ENCODE data around the gene NR1I2. TPM values are rescaled to one million over a fixed set of nuclear protein-coding genes. Genes with fewer than 3 reads are reported as not detected.

NR1I2 gene
- total RNA-seq, 1 donor, result not detected

- Histone ChIP-seq H3K27me3 (ENCODE audit: insufficient read depth, low read length) (peaks cover 8% of the 10 kb centered on the region), H3K9me3 (ENCODE audit: low read depth, low read length) (no peaks in the 10 kb centered on the region), H3K4me3 (ENCODE audit: low read length) (no peak overlapping the region), H3K4me1 (ENCODE audit: insufficient read depth, low read length) (no peaks in the 10 kb centered on the region)
Observed at GRCh38 chr3:119768668-119769393, 13.1 kb upstream of the NR1I2 start.

GRCh38 chr3:119769394-119770149 lies 12.3 kb upstream of the NR1I2 start:
- no peaks in the 10 kb centered on the region for H3K9me3 ChIP-seq (ENCODE audit: low read depth, low read length)
- H3K27me3 ChIP-seq (ENCODE audit: insufficient read depth, low read length), result peaks cover 8% of the 10 kb centered on the region
- no peak overlapping the region for H3K4me3 ChIP-seq (ENCODE audit: low read length)
- H3K4me1 ChIP-seq (ENCODE audit: insufficient read depth, low read length), result no peaks in the 10 kb centered on the region

GRCh38 chr3:119774444-119774843 lies 7.5 kb upstream of the NR1I2 start:
- H3K4me3 ChIP-seq (ENCODE audit: low read length), result no peak overlapping the region
- peaks cover 4% of the 10 kb centered on the region for H3K4me1 ChIP-seq (ENCODE audit: insufficient read depth, low read length)
- H3K27me3 ChIP-seq (ENCODE audit: insufficient read depth, low read length), result peaks cover 5% of the 10 kb centered on the region
- H3K9me3 ChIP-seq (ENCODE audit: low read depth, low read length), result peaks cover 4% of the 10 kb centered on the region

DNA sequence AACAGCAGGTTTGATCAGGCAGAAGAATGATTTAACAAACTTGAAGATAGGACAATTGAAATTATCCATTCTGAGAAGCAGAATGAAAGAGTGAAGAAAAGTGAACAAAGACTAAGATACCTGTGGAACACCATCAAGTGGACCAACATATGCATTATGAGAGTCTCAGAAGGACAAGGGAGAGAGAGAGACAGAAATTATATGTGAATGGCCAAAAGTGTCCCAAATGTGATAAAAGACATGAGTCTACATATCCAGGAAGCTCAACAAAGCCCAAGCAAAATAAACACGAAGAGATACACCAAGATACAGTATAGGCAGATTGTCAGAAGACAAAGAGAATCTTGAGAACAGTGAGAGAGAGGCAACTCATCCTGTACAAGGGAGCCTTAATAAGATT lies 5.6 kb upstream of the NR1I2 start:
- H3K9me3 ChIP-seq (ENCODE audit: low read depth, low read length), result peaks cover 4% of the 10 kb centered on the region
- peaks cover 14% of the 10 kb centered on the region for H3K4me1 ChIP-seq (ENCODE audit: insufficient read depth, low read length)
- no peak overlapping the region for H3K4me3 ChIP-seq (ENCODE audit: low read length)
- H3K27me3 ChIP-seq (ENCODE audit: insufficient read depth, low read length), result peaks cover 5% of the 10 kb centered on the region

DNA sequence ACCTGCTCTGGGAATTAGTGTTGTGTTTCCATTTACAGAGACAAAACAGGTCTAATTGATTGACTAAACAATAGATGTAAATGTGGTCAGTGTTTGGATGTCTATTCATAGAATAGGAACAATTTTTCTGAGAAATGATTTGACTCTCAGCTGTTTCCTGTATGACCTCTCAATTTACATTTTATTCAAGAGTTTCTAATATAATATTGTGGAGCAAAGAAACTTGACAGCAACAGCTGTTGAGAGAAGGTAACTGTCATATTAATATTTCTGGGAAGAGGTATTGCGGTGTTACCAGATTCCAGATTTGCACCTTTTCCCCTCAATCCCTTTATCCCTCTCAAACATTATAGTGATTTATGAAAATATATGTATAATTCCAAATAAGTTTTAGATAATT lies 3.7 kb upstream of the NR1I2 start:
- Histone ChIP-seq H3K4me3 (ENCODE audit: low read length) (no peak overlapping the region), H3K4me1 (ENCODE audit: insufficient read depth, low read length) (peaks cover 19% of the 10 kb centered on the region), H3K27me3 (ENCODE audit: insufficient read depth, low read length) (no peaks in the 10 kb centered on the region), H3K9me3 (ENCODE audit: low read depth, low read length) (peaks cover 4% of the 10 kb centered on the region)

- Histone ChIP-seq H3K27me3 (ENCODE audit: insufficient read depth, low read length) (no peaks in the 10 kb centered on the region), H3K9me3 (ENCODE audit: low read depth, low read length) (peaks cover 4% of the 10 kb centered on the region), H3K4me3 (ENCODE audit: low read length) (no peak overlapping the region), H3K4me1 (ENCODE audit: insufficient read depth, low read length) (peaks cover 21% of the 10 kb centered on the region)
Observed at GRCh38 chr3:119778811-119779210, 3.1 kb upstream of the NR1I2 start.

DNA sequence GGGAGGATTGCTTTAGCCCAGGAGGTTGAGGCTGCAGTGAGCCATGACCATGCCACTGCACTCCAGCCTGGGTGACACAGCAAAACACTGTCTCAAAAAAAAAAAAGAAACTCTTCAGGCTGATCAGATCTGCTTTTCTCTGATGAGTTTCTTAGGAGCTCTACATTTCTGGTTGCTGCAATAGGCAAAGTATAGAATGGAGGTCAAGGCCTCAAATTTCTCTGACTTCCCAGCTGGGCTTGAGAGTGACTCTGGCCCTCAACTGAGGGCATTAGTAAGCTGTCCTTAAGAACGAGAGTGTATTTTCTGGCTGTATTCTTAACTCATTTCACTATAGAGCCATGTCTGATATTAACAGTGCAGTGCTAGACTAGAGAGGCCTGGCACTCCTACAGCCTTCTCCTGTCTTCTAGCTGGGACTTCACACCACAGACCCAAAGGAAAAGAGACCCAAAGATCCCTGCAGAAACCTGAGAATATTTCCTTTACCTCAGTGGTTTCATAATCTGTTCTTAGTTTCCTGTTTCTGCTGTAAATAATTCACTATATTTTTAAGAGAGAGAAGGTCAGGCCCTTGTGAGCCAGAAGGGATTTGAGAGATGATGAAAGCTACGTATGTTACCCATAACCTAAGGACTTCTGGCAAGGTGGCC lies 2.0 kb upstream of the NR1I2 start:
- H3K4me3 ChIP-seq (ENCODE audit: low read length), result no peak overlapping the region
- peaks cover 21% of the 10 kb centered on the region for H3K4me1 ChIP-seq (ENCODE audit: insufficient read depth, low read length)
- H3K9me3 ChIP-seq (ENCODE audit: low read depth, low read length), result peaks cover 4% of the 10 kb centered on the region
- H3K27me3 ChIP-seq (ENCODE audit: insufficient read depth, low read length), result no peaks in the 10 kb centered on the region

DNA sequence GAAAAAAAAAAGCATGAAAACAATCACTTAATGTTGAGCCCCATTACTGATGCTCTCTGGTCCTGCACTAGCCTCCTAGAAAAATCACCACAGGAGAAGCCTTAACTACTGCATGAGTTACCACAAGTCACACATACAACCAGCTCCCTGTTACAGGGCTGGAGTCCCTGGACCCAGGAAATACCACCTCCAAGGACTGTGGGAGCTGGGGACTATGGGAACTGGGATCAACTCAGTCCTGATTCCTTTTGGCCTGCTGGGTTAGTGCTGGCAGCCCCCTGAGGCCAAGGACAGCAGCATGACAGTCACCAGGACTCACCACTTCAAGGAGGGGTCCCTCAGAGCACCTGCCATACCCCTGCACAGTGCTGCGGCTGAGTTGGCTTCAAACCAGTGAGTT lies 559 bp downstream of the NR1I2 start:
- H3K27me3 ChIP-seq (ENCODE audit: insufficient read depth, low read length), result no peaks in the 10 kb centered on the region
- no peaks in the 10 kb centered on the region for H3K9me3 ChIP-seq (ENCODE audit: low read depth, low read length)
- H3K4me1 ChIP-seq (ENCODE audit: insufficient read depth, low read length), result peaks cover 21% of the 10 kb centered on the region
- H3K4me3 ChIP-seq (ENCODE audit: low read length), result no peak overlapping the region

DNA sequence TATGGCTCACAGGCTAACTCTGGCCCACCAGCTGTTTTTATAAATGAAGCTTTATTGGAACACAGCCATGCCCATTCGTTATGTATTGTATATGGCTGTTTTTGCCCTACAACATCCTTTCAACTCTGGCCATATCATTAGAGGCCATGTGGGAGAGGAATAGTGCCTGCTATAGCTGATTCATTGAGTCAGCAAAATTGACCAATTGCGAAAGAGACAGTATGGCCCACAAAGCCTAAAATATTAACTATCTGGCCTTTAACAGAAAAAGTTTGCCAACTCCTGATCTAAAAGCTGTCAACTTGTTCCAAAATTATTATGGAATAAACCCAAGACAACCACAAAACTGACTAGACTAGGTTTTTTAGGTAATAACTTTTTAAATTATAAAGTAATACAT lies 1.4 kb downstream of the NR1I2 start:
- Histone ChIP-seq H3K4me1 (ENCODE audit: insufficient read depth, low read length) (peaks cover 21% of the 10 kb centered on the region), H3K27me3 (ENCODE audit: insufficient read depth, low read length) (no peaks in the 10 kb centered on the region), H3K9me3 (ENCODE audit: low read depth, low read length) (no peaks in the 10 kb centered on the region), H3K4me3 (ENCODE audit: low read length) (no peak overlapping the region)

- Histone ChIP-seq H3K27me3 (ENCODE audit: insufficient read depth, low read length) (no peaks in the 10 kb centered on the region), H3K9me3 (ENCODE audit: low read depth, low read length) (no peaks in the 10 kb centered on the region), H3K4me1 (ENCODE audit: insufficient read depth, low read length) (peaks cover 21% of the 10 kb centered on the region), H3K4me3 (ENCODE audit: low read length) (no peak overlapping the region)
Observed at GRCh38 chr3:119783883-119784282, 2.0 kb downstream of the NR1I2 start.

DNA sequence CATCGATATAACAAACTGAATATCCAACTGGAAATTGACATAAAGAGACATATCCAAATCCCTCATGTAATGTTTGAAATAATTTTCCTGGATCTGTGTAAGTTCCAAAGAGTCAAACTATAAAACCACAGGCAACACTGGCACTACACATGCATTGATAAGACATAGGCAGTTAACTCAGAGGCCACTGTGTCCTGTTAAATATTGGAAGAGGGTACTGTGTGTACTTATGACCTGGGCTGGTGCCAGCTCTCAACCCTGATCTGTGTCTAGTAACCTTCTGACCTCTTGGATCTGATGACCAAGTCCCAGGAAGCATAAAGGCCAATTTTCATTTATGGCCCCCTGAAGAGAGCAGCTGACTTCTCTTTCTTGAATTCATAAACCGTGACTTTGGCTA lies 4.5 kb downstream of the NR1I2 start:
- Histone ChIP-seq H3K4me3 (ENCODE audit: low read length) (no peak overlapping the region), H3K9me3 (ENCODE audit: low read depth, low read length) (no peaks in the 10 kb centered on the region), H3K4me1 (ENCODE audit: insufficient read depth, low read length) (peaks cover 7% of the 10 kb centered on the region), H3K27me3 (ENCODE audit: insufficient read depth, low read length) (no peaks in the 10 kb centered on the region)

DNA sequence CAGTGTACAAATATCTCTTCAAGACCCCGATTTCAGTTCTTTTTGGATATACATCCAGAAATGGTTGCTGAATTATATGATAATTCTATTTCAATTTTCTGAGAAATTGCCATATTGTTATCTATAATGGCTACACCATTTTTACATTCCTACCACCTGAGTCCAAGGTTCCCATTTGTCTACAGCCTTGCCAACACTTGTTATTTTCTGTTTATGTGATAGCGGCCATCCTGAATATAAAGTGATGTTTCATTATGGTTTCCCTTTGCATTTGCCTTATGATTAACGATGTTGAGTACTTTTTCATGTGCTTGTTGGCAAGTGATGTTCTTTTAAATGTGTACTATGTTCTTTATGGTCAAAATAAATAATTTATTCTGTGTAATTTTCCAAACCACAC lies 8.5 kb downstream of the NR1I2 start:
- Histone ChIP-seq H3K4me3 (ENCODE audit: low read length) (no peak overlapping the region), H3K9me3 (ENCODE audit: low read depth, low read length) (no peaks in the 10 kb centered on the region), H3K4me1 (ENCODE audit: insufficient read depth, low read length) (no peaks in the 10 kb centered on the region), H3K27me3 (ENCODE audit: insufficient read depth, low read length) (no peaks in the 10 kb centered on the region)

- no peaks in the 10 kb centered on the region for H3K4me1 ChIP-seq (ENCODE audit: insufficient read depth, low read length)
- H3K27me3 ChIP-seq (ENCODE audit: insufficient read depth, low read length), result no peaks in the 10 kb centered on the region
- no peaks in the 10 kb centered on the region for H3K9me3 ChIP-seq (ENCODE audit: low read depth, low read length)
- no peak overlapping the region for H3K4me3 ChIP-seq (ENCODE audit: low read length)
Observed at GRCh38 chr3:119792270-119792669, 10.4 kb downstream of the NR1I2 start.

GRCh38 chr3:119794401-119794800 lies 12.5 kb downstream of the NR1I2 start:
- H3K4me3 ChIP-seq (ENCODE audit: low read length), result no peak overlapping the region
- H3K27me3 ChIP-seq (ENCODE audit: insufficient read depth, low read length), result no peaks in the 10 kb centered on the region
- no peaks in the 10 kb centered on the region for H3K4me1 ChIP-seq (ENCODE audit: insufficient read depth, low read length)
- H3K9me3 ChIP-seq (ENCODE audit: low read depth, low read length), result no peaks in the 10 kb centered on the region

- H3K9me3 ChIP-seq (ENCODE audit: low read depth, low read length), result no peaks in the 10 kb centered on the region
- no peaks in the 10 kb centered on the region for H3K27me3 ChIP-seq (ENCODE audit: insufficient read depth, low read length)
- H3K4me1 ChIP-seq (ENCODE audit: insufficient read depth, low read length), result no peaks in the 10 kb centered on the region
- H3K4me3 ChIP-seq (ENCODE audit: low read length), result no peak overlapping the region
Observed at GRCh38 chr3:119794971-119795612, 13.2 kb downstream of the NR1I2 start.
